ENCODE measurements around the gene ACOT7. TPM values are rescaled to one million over a fixed set of nuclear protein-coding genes. Genes with fewer than 3 reads are reported as not detected.

Gene ACOT7
- total and polyA plus RNA-seq, 2 experiments from 2014 or later: 167 to 169 TPM

DNA sequence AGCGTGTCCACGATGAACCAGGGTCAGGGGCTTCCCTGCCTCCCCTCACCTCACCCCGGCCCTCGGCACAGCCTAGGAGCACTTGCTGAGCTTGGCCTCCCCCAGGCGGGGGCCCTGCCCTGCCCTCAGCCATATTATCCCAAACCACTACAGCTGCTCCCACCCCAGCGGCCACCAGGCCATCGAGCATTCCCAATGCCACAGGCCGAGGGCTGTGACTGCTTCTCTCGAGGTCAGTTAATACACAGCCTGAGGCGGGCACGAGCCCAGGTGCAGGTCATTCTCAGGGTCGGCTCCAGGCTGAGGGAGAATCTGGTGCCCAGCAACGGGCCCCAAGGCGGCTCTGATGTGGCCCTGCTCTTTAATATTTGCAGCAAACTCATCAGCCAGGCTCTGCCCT is 124.3 kb downstream of the ACOT7 start:
- no peak overlapping the region for H3K4me2 ChIP-seq
- no peak overlapping the region for H3K4me3 ChIP-seq
- no peaks in the 10 kb centered on the region for H3K27me3 ChIP-seq (ENCODE audit: insufficient read depth)
- ATAC-seq: no peak
- DNase-seq (ENCODE audit: low spot score): no peak
- H3K9me2 ChIP-seq (ENCODE audit: insufficient read depth): no peaks in the 10 kb centered on the region
- no peaks in the 10 kb centered on the region for H3K79me2 ChIP-seq (replicated peaks; ENCODE audit: insufficient read depth)
- TF ChIP-seq STAT1 (IDR thresholded peaks at IDR 0.05; ENCODE audit: unreplicated experiment) (no peak), CREB1 (CRISPR knock-in tag; IDR thresholded peaks at IDR 0.05; ENCODE audit: low read depth) (no peak), EZH2 (IDR thresholded peaks at IDR 0.05; ENCODE audit: low read depth, unreplicated experiment) (no peak), EZH2phosphoT487 (IDR thresholded peaks at IDR 0.05; ENCODE audit: unreplicated experiment) (no peak), ZNF114 (CRISPR knock-in tag; IDR thresholded peaks at IDR 0.05) (no peak)
- TF ChIP-seq, protein P1, sequence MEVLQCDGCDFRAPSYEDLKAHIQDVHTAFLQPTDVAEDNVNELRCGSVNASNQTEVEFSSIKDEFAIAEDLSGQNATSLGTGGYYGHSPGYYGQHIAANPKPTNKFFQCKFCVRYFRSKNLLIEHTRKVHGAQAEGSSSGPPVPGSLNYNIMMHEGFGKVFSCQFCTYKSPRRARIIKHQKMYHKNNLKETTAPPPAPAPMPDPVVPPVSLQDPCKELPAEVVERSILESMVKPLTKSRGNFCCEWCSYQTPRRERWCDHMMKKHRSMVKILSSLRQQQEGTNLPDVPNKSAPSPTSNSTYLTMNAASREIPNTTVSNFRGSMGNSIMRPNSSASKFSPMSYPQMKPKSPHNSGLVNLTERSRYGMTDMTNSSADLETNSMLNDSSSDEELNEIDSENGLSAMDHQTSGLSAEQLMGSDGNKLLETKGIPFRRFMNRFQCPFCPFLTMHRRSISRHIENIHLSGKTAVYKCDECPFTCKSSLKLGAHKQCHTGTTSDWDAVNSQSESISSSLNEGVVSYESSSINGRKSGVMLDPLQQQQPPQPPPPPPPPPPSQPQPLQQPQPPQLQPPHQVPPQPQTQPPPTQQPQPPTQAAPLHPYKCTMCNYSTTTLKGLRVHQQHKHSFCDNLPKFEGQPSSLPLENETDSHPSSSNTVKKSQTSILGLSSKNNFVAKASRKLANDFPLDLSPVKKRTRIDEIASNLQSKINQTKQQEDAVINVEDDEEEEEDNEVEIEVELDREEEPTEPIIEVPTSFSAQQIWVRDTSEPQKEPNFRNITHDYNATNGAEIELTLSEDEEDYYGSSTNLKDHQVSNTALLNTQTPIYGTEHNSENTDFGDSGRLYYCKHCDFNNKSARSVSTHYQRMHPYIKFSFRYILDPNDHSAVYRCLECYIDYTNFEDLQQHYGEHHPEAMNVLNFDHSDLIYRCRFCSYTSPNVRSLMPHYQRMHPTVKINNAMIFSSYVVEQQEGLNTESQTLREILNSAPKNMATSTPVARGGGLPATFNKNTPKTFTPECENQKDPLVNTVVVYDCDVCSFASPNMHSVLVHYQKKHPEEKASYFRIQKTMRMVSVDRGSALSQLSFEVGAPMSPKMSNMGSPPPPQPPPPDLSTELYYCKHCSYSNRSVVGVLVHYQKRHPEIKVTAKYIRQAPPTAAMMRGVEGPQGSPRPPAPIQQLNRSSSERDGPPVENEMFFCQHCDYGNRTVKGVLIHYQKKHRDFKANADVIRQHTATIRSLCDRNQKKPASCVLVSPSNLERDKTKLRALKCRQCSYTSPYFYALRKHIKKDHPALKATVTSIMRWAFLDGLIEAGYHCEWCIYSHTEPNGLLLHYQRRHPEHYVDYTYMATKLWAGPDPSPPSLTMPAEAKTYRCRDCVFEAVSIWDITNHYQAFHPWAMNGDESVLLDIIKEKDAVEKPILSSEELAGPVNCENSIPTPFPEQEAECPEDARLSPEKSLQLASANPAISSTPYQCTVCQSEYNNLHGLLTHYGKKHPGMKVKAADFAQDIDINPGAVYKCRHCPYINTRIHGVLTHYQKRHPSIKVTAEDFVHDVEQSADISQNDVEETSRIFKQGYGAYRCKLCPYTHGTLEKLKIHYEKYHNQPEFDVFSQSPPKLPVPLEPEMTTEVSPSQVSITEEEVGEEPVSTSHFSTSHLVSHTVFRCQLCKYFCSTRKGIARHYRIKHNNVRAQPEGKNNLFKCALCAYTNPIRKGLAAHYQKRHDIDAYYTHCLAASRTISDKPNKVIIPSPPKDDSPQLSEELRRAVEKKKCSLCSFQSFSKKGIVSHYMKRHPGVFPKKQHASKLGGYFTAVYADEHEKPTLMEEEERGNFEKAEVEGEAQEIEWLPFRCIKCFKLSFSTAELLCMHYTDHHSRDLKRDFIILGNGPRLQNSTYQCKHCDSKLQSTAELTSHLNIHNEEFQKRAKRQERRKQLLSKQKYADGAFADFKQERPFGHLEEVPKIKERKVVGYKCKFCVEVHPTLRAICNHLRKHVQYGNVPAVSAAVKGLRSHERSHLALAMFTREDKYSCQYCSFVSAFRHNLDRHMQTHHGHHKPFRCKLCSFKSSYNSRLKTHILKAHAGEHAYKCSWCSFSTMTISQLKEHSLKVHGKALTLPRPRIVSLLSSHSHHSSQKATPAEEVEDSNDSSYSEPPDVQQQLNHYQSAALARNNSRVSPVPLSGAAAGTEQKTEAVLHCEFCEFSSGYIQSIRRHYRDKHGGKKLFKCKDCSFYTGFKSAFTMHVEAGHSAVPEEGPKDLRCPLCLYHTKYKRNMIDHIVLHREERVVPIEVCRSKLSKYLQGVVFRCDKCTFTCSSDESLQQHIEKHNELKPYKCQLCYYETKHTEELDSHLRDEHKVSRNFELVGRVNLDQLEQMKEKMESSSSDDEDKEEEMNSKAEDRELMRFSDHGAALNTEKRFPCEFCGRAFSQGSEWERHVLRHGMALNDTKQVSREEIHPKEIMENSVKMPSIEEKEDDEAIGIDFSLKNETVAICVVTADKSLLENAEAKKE (CRISPR knock-in tag; IDR thresholded peaks at IDR 0.05): no peak
- TF ChIP-seq, protein P2, sequence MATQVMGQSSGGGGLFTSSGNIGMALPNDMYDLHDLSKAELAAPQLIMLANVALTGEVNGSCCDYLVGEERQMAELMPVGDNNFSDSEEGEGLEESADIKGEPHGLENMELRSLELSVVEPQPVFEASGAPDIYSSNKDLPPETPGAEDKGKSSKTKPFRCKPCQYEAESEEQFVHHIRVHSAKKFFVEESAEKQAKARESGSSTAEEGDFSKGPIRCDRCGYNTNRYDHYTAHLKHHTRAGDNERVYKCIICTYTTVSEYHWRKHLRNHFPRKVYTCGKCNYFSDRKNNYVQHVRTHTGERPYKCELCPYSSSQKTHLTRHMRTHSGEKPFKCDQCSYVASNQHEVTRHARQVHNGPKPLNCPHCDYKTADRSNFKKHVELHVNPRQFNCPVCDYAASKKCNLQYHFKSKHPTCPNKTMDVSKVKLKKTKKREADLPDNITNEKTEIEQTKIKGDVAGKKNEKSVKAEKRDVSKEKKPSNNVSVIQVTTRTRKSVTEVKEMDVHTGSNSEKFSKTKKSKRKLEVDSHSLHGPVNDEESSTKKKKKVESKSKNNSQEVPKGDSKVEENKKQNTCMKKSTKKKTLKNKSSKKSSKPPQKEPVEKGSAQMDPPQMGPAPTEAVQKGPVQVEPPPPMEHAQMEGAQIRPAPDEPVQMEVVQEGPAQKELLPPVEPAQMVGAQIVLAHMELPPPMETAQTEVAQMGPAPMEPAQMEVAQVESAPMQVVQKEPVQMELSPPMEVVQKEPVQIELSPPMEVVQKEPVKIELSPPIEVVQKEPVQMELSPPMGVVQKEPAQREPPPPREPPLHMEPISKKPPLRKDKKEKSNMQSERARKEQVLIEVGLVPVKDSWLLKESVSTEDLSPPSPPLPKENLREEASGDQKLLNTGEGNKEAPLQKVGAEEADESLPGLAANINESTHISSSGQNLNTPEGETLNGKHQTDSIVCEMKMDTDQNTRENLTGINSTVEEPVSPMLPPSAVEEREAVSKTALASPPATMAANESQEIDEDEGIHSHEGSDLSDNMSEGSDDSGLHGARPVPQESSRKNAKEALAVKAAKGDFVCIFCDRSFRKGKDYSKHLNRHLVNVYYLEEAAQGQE (IDR thresholded peaks at IDR 0.05; ENCODE audit: unreplicated experiment): no peak
- H3K36me3 ChIP-seq (ENCODE audit: insufficient read depth): no peaks in the 10 kb centered on the region
- peaks cover 21% of the 10 kb centered on the region for H3K4me1 Mint-ChIP-seq
- peaks cover 5% of the 10 kb centered on the region; the same call in 1 of the 2 replicates for H3K4me1 ChIP-seq (ENCODE audit: insufficient read depth)
- H3K4me3 Mint-ChIP-seq: no peak overlapping the region
- H2AFZ ChIP-seq: no peak overlapping the region
- no peaks in the 10 kb centered on the region for H3K36me3 Mint-ChIP-seq (ENCODE audit: low read depth)
- H3K27ac Mint-ChIP-seq: no peak overlapping the region
- H3K9me3 Mint-ChIP-seq: no peaks in the 10 kb centered on the region
- H4K20me1 ChIP-seq (replicated peaks; ENCODE audit: insufficient read depth): no peaks in the 10 kb centered on the region; the same call in 1 of the 2 replicates
- H3K27me3 Mint-ChIP-seq (ENCODE audit: insufficient read depth, low read depth, poor library complexity): peaks cover 13% of the 10 kb centered on the region
- no peak overlapping the region for H3K27ac ChIP-seq (ENCODE audit: low read depth)
- peaks cover 5% of the 10 kb centered on the region; the same call in 1 of the 2 replicates for H3F3A ChIP-seq (replicated peaks; ENCODE audit: low read depth)

Data from GM23338 (cell line).